ENCODE results near the gene GABRB1.

Gene GABRB1

GRCh38 chr4:47238667-47239066, 207.3 kb downstream of the GABRB1 start:
- Histone ChIP-seq H3K27me3 (ENCODE audit: insufficient read depth, insufficient read length) (no peaks in the 10 kb centered on the region), H3K4me3 (ENCODE audit: insufficient read length, low read depth) (no peak overlapping the region), H3K4me1 (ENCODE audit: insufficient read depth, insufficient read length) (no peaks in the 10 kb centered on the region), H3K9me3 (ENCODE audit: insufficient read depth, low read length) (no peaks in the 10 kb centered on the region), H3K36me3 (ENCODE audit: insufficient read depth, insufficient read length, low read length) (no peaks in the 10 kb centered on the region), H3K9ac (ENCODE audit: insufficient read length, low read depth) (no peak overlapping the region)
- DNase-seq (ENCODE audit: low read depth, low spot score), result no peak
- TF ChIP-seq ZNF274 (IDR thresholded peaks at IDR 0.05; ENCODE audit: low read depth, low read length), result no peak
- no peak for TF ChIP-seq YY1 (IDR thresholded peaks at IDR 0.05; ENCODE audit: insufficient read depth, insufficient read length)
- no peak for TF ChIP-seq SUZ12 (IDR thresholded peaks at IDR 0.05; ENCODE audit: extremely low read depth, insufficient read depth, insufficient read length)

DNA sequence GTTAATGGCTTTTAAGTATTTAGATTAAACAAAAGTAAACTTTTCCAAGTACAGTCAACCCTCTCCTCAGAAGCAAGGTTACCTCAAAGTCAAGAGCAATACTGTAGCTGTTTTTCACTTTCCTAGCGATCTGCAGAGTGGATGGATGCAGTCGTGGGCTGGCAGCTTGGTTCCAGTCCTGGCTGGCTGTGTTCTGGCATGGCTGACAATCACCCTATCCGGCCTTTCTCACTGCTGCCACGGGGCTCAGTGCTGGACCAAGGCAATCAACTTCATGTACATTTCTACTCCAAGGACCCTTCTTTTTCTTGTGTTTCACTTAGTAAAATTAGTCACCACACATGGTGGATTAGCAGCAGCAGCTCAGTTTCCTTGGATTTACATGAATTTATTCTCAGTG, 208.3 kb downstream of the GABRB1 start:
- no peak for DNase-seq (ENCODE audit: low read depth, low spot score)
- TF ChIP-seq SUZ12 (IDR thresholded peaks at IDR 0.05; ENCODE audit: extremely low read depth, insufficient read depth, insufficient read length) (no peak), YY1 (IDR thresholded peaks at IDR 0.05; ENCODE audit: insufficient read depth, insufficient read length) (no peak), ZNF274 (IDR thresholded peaks at IDR 0.05; ENCODE audit: low read depth, low read length) (no peak)
- Histone ChIP-seq H3K9me3 (ENCODE audit: insufficient read depth, low read length) (no peaks in the 10 kb centered on the region), H3K4me3 (ENCODE audit: insufficient read length, low read depth) (no peak overlapping the region), H3K4me1 (ENCODE audit: insufficient read depth, insufficient read length) (no peaks in the 10 kb centered on the region), H3K9ac (ENCODE audit: insufficient read length, low read depth) (no peak overlapping the region), H3K36me3 (ENCODE audit: insufficient read depth, insufficient read length, low read length) (no peaks in the 10 kb centered on the region), H3K27me3 (ENCODE audit: insufficient read depth, insufficient read length) (no peaks in the 10 kb centered on the region)

GRCh38 chr4:47251348-47252135, 220.2 kb downstream of the GABRB1 start:
- H3K27me3 ChIP-seq (ENCODE audit: insufficient read depth, insufficient read length), result no peaks in the 10 kb centered on the region
- TF ChIP-seq ZNF274 (IDR thresholded peaks at IDR 0.05; ENCODE audit: low read depth, low read length), result no peak
- TF ChIP-seq YY1 (IDR thresholded peaks at IDR 0.05; ENCODE audit: insufficient read depth, insufficient read length), result no peak
- TF ChIP-seq SUZ12 (IDR thresholded peaks at IDR 0.05; ENCODE audit: extremely low read depth, insufficient read depth, insufficient read length), result no peak
- H3K9ac ChIP-seq (ENCODE audit: insufficient read length, low read depth), result no peak overlapping the region
- H3K9me3 ChIP-seq (ENCODE audit: insufficient read depth, low read length), result no peaks in the 10 kb centered on the region
- H3K36me3 ChIP-seq (ENCODE audit: insufficient read depth, insufficient read length, low read length), result no peaks in the 10 kb centered on the region
- H3K4me3 ChIP-seq (ENCODE audit: insufficient read length, low read depth), result no peak overlapping the region
- no peak for DNase-seq (ENCODE audit: low read depth, low spot score)
- H3K4me1 ChIP-seq (ENCODE audit: insufficient read depth, insufficient read length), result no peaks in the 10 kb centered on the region

- no peaks in the 10 kb centered on the region for H3K4me1 ChIP-seq (ENCODE audit: insufficient read depth, insufficient read length)
- no peak overlapping the region for H3K9ac ChIP-seq (ENCODE audit: insufficient read length, low read depth)
- TF ChIP-seq SUZ12 (IDR thresholded peaks at IDR 0.05; ENCODE audit: extremely low read depth, insufficient read depth, insufficient read length) (no peak), YY1 (IDR thresholded peaks at IDR 0.05; ENCODE audit: insufficient read depth, insufficient read length) (no peak), ZNF274 (IDR thresholded peaks at IDR 0.05; ENCODE audit: low read depth, low read length) (no peak)
- no peak for DNase-seq (ENCODE audit: low read depth, low spot score)
- no peaks in the 10 kb centered on the region for H3K27me3 ChIP-seq (ENCODE audit: insufficient read depth, insufficient read length)
- no peak overlapping the region for H3K4me3 ChIP-seq (ENCODE audit: insufficient read length, low read depth)
- H3K36me3 ChIP-seq (ENCODE audit: insufficient read depth, insufficient read length, low read length), result no peaks in the 10 kb centered on the region
- no peaks in the 10 kb centered on the region for H3K9me3 ChIP-seq (ENCODE audit: insufficient read depth, low read length)
Observed at GRCh38 chr4:47263721-47264120, 232.4 kb downstream of the GABRB1 start.

- H3K27me3 ChIP-seq (ENCODE audit: insufficient read depth, insufficient read length), result no peaks in the 10 kb centered on the region
- TF ChIP-seq SUZ12 (IDR thresholded peaks at IDR 0.05; ENCODE audit: extremely low read depth, insufficient read depth, insufficient read length) (no peak), ZNF274 (IDR thresholded peaks at IDR 0.05; ENCODE audit: low read depth, low read length) (no peak), YY1 (IDR thresholded peaks at IDR 0.05; ENCODE audit: insufficient read depth, insufficient read length) (no peak)
- H3K4me3 ChIP-seq (ENCODE audit: insufficient read length, low read depth), result no peak overlapping the region
- no peaks in the 10 kb centered on the region for H3K9me3 ChIP-seq (ENCODE audit: insufficient read depth, low read length)
- no peak overlapping the region for H3K9ac ChIP-seq (ENCODE audit: insufficient read length, low read depth)
- H3K36me3 ChIP-seq (ENCODE audit: insufficient read depth, insufficient read length, low read length), result no peaks in the 10 kb centered on the region
- DNase-seq (ENCODE audit: low read depth, low spot score), result no peak
- H3K4me1 ChIP-seq (ENCODE audit: insufficient read depth, insufficient read length), result no peaks in the 10 kb centered on the region
Observed at GRCh38 chr4:47270201-47270888, 239.0 kb downstream of the GABRB1 start.

GRCh38 chr4:47271291-47271690, 239.9 kb downstream of the GABRB1 start:
- Histone ChIP-seq H3K36me3 (ENCODE audit: insufficient read depth, insufficient read length, low read length) (no peaks in the 10 kb centered on the region), H3K9ac (ENCODE audit: insufficient read length, low read depth) (no peak overlapping the region), H3K27me3 (ENCODE audit: insufficient read depth, insufficient read length) (no peaks in the 10 kb centered on the region), H3K4me3 (ENCODE audit: insufficient read length, low read depth) (no peak overlapping the region), H3K9me3 (ENCODE audit: insufficient read depth, low read length) (no peaks in the 10 kb centered on the region), H3K4me1 (ENCODE audit: insufficient read depth, insufficient read length) (no peaks in the 10 kb centered on the region)
- TF ChIP-seq ZNF274 (IDR thresholded peaks at IDR 0.05; ENCODE audit: low read depth, low read length) (no peak), SUZ12 (IDR thresholded peaks at IDR 0.05; ENCODE audit: extremely low read depth, insufficient read depth, insufficient read length) (no peak), YY1 (IDR thresholded peaks at IDR 0.05; ENCODE audit: insufficient read depth, insufficient read length) (no peak)
- DNase-seq (ENCODE audit: low read depth, low spot score), result no peak

GRCh38 chr4:47274901-47275300, 243.5 kb downstream of the GABRB1 start:
- no peaks in the 10 kb centered on the region for H3K4me1 ChIP-seq (ENCODE audit: insufficient read depth, insufficient read length)
- no peak for DNase-seq (ENCODE audit: low read depth, low spot score)
- TF ChIP-seq YY1 (IDR thresholded peaks at IDR 0.05; ENCODE audit: insufficient read depth, insufficient read length), result no peak
- TF ChIP-seq ZNF274 (IDR thresholded peaks at IDR 0.05; ENCODE audit: low read depth, low read length), result no peak
- no peak for TF ChIP-seq SUZ12 (IDR thresholded peaks at IDR 0.05; ENCODE audit: extremely low read depth, insufficient read depth, insufficient read length)
- no peaks in the 10 kb centered on the region for H3K9me3 ChIP-seq (ENCODE audit: insufficient read depth, low read length)
- H3K4me3 ChIP-seq (ENCODE audit: insufficient read length, low read depth), result no peak overlapping the region
- no peaks in the 10 kb centered on the region for H3K36me3 ChIP-seq (ENCODE audit: insufficient read depth, insufficient read length, low read length)
- no peaks in the 10 kb centered on the region for H3K27me3 ChIP-seq (ENCODE audit: insufficient read depth, insufficient read length)
- no peak overlapping the region for H3K9ac ChIP-seq (ENCODE audit: insufficient read length, low read depth)
